Measurements from ENCODE around the gene ANKRD44.

GRCh38 chr2:197028633-197029032 lies 281.9 kb downstream of the ANKRD44 start:
- no peak for TF ChIP-seq YY1 (IDR thresholded peaks at IDR 0.05; ENCODE audit: insufficient read depth, insufficient read length)
- no peak for TF ChIP-seq ZNF274 (IDR thresholded peaks at IDR 0.05; ENCODE audit: low read depth, low read length)
